Posterior cingulate gyrus (tissue), 11 donors: Measurements from ENCODE around the gene TGM5.
A peak's percentile ranks its signal among the peaks of the same experiment; 100 is the strongest.
"Not testable (repeated sequence)": the region's sequence is repeated elsewhere in the genome, so short reads cannot be mapped to it uniquely, and the experiment has no call there.

Experiments
- DNase-seq, 10 donors: peaks; one replicate each; pipeline versions ENCODE4 v3.0.0 to v3.0.0-alpha.2; 2020 to 2021; ENCODE audit warnings: mixed read lengths in 3 of 10
- intact Hi-C: fragments of 100-400 bp; cut with DNase I; formaldehyde crosslinking; loops from one replicate; pipeline ENCODE4 v1.15.1; 2023

The TGM5 gene

DNA sequence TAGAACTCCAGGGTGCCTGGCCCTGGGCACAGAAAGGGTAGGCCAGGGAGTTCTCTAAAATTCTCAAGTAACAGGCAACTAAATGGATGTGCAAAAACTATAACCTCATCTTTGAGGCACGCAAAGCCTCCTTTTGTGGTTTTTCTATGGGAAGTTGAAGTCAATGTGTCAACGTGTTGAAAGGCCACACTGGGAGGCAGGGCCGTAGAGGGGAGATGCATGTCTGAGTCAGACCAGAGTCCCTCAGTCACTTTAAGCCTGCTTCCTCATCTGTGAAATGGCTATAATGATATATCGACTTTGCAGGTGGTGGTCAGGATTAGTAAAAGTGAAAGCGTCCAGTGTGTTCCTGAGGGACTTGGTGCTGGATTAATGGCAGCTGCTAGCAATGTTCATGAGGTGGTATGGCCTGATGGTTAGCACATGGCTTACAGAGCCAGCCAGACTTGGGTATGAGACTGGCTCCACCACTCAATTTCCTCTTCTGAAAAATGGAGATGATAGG is 17.0 kb downstream of the TGM5 start:
- intact Hi-C loops, result no loop called here
- DNase-seq, result peak in 1 of 10 donors; percentile 11

DNA sequence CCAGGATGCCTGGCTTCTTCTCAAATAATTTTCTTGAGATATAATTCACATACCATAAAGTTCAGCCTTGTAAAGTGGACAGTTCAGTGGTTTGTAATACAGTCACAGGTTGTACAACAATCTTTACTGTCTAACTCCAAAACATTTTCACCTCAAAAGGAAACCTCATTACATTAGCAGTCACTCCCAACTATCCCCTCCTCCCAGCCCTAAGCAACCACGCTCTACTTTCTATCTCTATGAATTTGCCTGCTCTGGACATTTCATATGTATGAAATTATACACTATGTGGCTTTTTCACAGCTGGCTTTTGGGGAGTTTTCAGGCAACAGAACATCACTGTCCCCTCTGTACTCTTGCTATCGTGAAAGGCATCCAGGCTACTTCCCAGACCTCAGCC is 17.5 kb downstream of the TGM5 start:
- intact Hi-C loops, result no loop called here
- DNase-seq, result no peak

GRCh38 chr15:43246261-43246774 is 20.4 kb downstream of the TGM5 start:
- no peak for DNase-seq
- intact Hi-C loops, result no loop called here

DNA sequence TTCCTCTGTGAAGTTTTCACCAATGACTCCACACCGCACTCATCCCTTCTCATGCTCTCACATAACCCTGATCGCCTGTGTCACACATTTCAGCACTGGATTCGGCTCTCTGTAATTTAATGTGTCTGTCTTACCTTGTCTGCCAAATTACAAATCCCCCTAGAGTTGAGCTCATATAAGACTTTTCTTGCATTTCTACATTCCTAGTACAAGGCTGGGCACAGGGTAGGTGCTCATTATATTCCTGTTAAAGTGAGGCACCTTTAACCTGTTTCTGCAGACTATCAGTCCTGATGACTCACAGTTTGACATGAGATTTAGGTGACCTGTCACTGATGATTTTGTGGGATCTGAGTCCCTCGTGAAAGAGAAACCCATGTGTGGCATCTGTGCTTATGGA is 22.6 kb downstream of the TGM5 start:
- DNase-seq, result no peak
- intact Hi-C loops, result no loop called here

- no peak for DNase-seq
- intact Hi-C loops, result no loop called here
Observed at GRCh38 chr15:43243020-43243645, 23.6 kb downstream of the TGM5 start.

GRCh38 chr15:43242616-43243015 is 24.1 kb downstream of the TGM5 start:
- no peak for DNase-seq
- intact Hi-C loops, result no loop called here

DNA sequence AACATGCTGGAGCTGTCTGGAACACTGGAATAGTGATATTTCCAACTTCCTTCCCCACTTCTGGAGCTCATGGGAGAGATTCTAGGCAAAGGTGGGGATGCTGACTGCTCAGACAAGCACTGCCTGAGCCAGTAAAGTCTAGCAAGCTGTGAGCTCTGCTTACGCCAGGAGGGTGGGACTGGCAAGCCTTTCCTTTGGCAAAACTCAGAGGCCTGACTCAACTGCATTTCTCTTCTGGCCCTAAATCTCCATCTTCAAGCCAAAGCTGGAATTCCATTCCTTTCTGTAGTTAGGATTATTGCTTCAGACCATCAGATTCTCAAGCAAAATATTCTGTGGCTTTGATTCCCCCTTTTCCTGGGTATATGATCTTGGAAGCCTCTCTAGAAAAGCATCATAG is 25.6 kb downstream of the TGM5 start:
- intact Hi-C loops, result no loop called here
- DNase-seq, result peak in 1 of 10 donors; percentile 87

GRCh38 chr15:43239732-43240491 is 26.8 kb downstream of the TGM5 start:
- DNase-seq, result no peak
- intact Hi-C loops, result no loop called here

- no peak for DNase-seq
- intact Hi-C loops, result no loop called here
Observed at GRCh38 chr15:43238671-43239131, 28.0 kb downstream of the TGM5 start.

- intact Hi-C loops, result no loop called here
- DNase-seq, result no peak
Observed at GRCh38 chr15:43237842-43238470, 28.8 kb downstream of the TGM5 start.

GRCh38 chr15:43235536-43235935 is 31.2 kb downstream of the TGM5 start:
- intact Hi-C loops, result no loop called here
- DNase-seq, result no peak

DNA sequence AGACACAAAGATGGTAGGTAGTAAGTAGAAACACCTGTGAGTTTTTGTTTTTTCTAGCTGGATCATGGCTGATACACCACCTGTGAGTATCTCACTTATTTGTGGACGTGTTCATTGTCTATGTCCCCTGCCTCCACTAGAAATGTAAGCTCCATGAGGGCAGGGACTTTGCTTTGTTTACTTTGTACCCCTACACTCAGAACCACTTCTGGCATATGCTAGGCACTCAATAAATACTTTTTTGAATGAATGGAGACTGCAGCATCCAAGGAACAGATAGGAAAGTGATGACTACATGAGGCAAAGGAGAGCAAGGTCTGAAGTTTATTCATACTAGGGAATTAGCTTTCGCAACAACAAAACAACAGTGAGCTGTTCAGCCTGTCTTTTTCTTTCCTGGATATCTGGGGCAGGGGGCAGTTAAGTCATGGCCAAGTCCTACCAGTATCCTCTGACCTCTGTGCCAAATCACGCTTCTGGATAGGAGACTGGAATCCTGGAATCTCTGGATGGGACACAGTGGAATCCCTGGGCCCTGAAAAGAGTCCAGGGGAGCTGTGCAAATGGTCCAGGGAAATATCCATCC is 34.3 kb downstream of the TGM5 start:
- intact Hi-C loops, result no loop called here

DNA sequence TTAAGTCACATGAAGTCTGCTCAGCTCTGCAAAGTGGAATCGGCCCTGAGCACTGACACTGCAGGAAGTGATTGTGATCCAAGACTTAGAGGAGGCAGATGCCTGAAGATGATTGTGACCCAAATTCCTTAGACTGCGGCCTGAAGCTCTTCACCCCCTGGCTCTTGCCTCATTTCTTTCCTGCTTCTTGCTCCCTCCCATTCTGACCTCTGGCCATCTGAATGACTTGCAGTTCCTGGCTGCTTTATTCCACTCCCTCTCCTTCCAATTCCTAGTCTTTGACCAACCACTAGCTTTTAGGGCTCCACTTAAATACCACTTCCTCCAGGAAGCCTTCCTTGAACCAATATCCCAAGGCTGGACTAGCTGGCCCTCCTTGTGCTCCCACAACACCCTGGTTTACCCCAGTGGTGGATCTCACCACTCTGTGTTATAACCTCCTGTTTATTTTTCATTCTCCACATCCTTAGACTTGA is 36.0 kb downstream of the TGM5 start:
- DNase-seq, result no peak
- intact Hi-C loops, result no loop called here

More for the DNA sequence above, 34.3 kb downstream of the TGM5 start:
- DNase-seq, result no peak

DNA sequence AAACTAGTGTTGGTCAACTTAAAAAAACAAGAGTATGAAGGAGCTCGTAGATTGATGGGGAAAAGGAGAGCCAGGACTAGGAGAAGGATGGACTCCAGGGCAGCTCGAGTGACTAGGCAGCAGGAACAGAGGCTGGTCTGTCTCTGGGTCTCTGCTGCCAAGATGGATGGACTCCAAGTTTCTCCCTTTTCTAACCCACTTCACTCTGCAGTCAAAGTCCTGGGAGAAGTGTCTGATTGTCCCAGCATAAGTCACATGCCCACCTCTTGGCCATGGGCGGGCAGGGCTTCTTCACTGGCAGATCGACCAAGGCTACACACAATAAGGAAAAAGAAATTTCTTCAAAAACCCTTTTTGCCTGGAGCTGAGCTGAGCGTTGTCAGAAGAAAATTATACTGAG is 36.8 kb downstream of the TGM5 start:
- peak in 3 of 10 donors; percentile 9 to 31 (median 20) for DNase-seq
- intact Hi-C loops, result no loop called here

- peak in 1 of 10 donors; percentile 82 for DNase-seq
- intact Hi-C loops, result no loop called here
Observed at GRCh38 chr15:43226436-43227305, 40.1 kb downstream of the TGM5 start.

- not testable (repeated sequence) for DNase-seq
- intact Hi-C loops, result loop anchor here (1.0 kb wide), 1 partner anchor 59 kb away; no protein-coding TSS in a partner anchor
Observed at GRCh38 chr15:43225950-43226255, 40.8 kb downstream of the TGM5 start.

DNA sequence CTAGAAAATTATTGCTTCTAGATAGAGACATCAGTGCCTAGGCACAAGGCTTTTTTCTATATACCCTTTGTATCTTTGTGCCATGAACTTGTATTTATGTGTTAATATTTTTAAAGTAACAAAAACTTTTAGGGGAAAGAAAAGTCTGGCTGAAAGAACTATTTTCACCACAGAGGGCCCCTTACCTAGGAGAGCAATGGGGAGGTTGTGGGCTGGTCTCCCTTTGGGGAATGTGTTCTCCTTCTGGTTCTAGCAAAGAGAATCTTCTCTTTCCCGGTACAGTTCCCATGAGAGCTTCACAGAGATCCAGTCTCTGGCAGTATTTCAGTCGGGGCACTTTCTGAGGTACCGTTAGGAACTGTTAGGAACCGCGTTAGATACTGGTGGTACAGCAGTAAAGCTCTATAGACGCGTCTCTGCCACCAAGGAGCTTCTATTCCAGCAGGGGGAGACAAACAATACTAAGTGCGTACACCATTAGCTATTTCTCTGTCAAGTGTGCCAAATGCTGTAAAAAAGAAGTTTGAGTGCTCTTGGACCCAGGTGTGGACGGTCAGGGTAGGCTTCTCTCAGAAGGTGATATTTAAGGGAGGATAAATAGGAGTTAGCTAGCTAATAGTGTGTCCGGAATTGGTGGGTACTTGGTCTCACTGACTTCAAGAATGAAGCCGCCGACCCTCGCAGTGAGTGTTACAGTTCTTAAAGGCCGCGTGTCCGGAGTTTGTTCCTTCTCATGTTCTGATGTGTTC is 41.4 kb downstream of the TGM5 start:
- intact Hi-C loops, result loop anchor here (1.0 kb wide), 1 partner anchor 60 kb away; no protein-coding TSS in a partner anchor
- peak in 1 of 10 donors; percentile 28 for DNase-seq

GRCh38 chr15:43221422-43221821 is 45.3 kb downstream of the TGM5 start:
- DNase-seq, result no peak
- intact Hi-C loops, result no loop called here

DNA sequence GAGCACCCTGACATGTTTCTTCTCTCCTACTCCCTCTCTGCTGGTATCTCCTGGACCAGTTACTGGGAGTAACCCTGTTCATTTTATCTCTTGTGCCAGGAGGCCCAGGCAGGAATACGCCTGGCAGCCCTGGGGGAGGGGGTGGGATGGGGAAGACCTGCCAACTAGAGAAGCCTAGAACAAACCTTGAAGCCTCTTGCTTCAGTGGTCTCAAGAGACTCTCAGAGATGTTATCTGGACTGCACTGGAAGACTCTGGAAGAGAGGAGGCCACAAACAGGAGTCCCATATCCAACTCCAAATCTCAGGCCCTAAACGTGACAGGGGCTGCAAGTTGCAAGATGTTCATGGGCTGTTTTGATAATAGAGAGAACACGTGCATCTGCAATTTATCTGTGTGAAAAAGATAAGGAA is 45.7 kb downstream of the TGM5 start, which contains the start of gene EPB42:
TSS of gene EPB42 (minus strand) at position 28 of the 413 bp plus-strand sequence. CDS start 193 bp downstream, outside the sequence.
- intact Hi-C loops, result no loop called here
- no peak for DNase-seq
